Loucy (cell line): ENCODE data around the gene CLASP1.

Experiments used
- H2AFZ ChIP-seq: fragments of 200-600 bp; sonication (generic); 2 replicates; pipeline ENCODE4 v1.6.0; 2016; ENCODE audit warnings: antibody characterized with exemption, mild to moderate bottlenecking, low read length, moderate library complexity
- H3F3A ChIP-seq: fragments of 200-600 bp; 2 replicates; pipeline ENCODE4 v1.6.0; 2016; ENCODE audit warnings: antibody characterized with exemption, low read depth, mild to moderate bottlenecking
- H3K27me3 ChIP-seq: fragments of 200-600 bp; sonication (generic); 2 replicates; pipeline ENCODE4 v1.6.1; 2014; ENCODE audit warnings: low read length, mild to moderate bottlenecking; ENCODE audit not compliant: insufficient read depth, poor library complexity, severe bottlenecking
- H3K36me3 ChIP-seq: fragments of 200-600 bp; sonication (generic); 2 replicates; pipeline ENCODE4 v1.6.1; 2016; ENCODE audit warnings: low read length; ENCODE audit not compliant: insufficient read depth
- H3K4me1 ChIP-seq: fragments of 200-600 bp; sonication (generic); 2 replicates; pipeline ENCODE4 v1.5.1; 2014; ENCODE audit warnings: low read length, mild to moderate bottlenecking; ENCODE audit not compliant: insufficient read depth, poor library complexity, severe bottlenecking
- H3K4me2 ChIP-seq: fragments of 200-600 bp; sonication (generic); 2 replicates; pipeline ENCODE4 v1.6.0; 2014; ENCODE audit warnings: antibody characterized with exemption, low read length, low read depth, mild to moderate bottlenecking; ENCODE audit not compliant: poor library complexity, severe bottlenecking
- H3K4me3 ChIP-seq: fragments of 200-600 bp; sonication (generic); 2 replicates; pipeline ENCODE4 v1.5.1; 2014; ENCODE audit warnings: low read length, mild to moderate bottlenecking, mixed read lengths; ENCODE audit not compliant: poor library complexity, severe bottlenecking
- H3K79me2 ChIP-seq: fragments of 200-600 bp; sonication (generic); 2 replicates; pipeline ENCODE4 v1.6.1; 2014; ENCODE audit warnings: low read length; ENCODE audit not compliant: insufficient read depth
- H3K9ac ChIP-seq: fragments of 200-600 bp; sonication (generic); 2 replicates; pipeline ENCODE4 v1.6.0; 2014; ENCODE audit warnings: mild to moderate bottlenecking, low read depth, low read length, moderate library complexity; ENCODE audit not compliant: poor library complexity, severe bottlenecking
- H3K9me2 ChIP-seq: fragments of 200-600 bp; sonication (generic); replicated peaks from 2 replicates; pipeline ENCODE4 v1.6.1; 2016; ENCODE audit warnings: low read depth, low read length, mixed read lengths
- H3K9me3 ChIP-seq: fragments of 200-600 bp; sonication (generic); 2 replicates; pipeline ENCODE4 v1.6.1; 2014; ENCODE audit warnings: mild to moderate bottlenecking, antibody characterized with exemption, low read length, low read depth; ENCODE audit not compliant: insufficient read depth
- H4K20me1 ChIP-seq: fragments of 200-600 bp; sonication (generic); 2 replicates; pipeline ENCODE4 v1.6.0; 2014; ENCODE audit warnings: antibody characterized with exemption, low read length, mild to moderate bottlenecking; ENCODE audit not compliant: insufficient read depth, poor library complexity, severe bottlenecking
- EZH2phosphoT487 ChIP-seq: fragments of 200-600 bp; IDR thresholded peaks from 2 replicates; pipeline ENCODE4 v1.6.1; 2018; ENCODE audit warnings: antibody characterized with exemption, mild to moderate bottlenecking, moderate library complexity, borderline replicate concordance
- TF ChIP-seq, protein P1 (sequence below): fragments of 200-600 bp; sonication (generic); conservative IDR thresholded peaks from 2 replicates; pipeline ENCODE4 v1.5.1; 2014; ENCODE audit warnings: mild to moderate bottlenecking, antibody characterized with exemption, low read length

Gene CLASP1

DNA sequence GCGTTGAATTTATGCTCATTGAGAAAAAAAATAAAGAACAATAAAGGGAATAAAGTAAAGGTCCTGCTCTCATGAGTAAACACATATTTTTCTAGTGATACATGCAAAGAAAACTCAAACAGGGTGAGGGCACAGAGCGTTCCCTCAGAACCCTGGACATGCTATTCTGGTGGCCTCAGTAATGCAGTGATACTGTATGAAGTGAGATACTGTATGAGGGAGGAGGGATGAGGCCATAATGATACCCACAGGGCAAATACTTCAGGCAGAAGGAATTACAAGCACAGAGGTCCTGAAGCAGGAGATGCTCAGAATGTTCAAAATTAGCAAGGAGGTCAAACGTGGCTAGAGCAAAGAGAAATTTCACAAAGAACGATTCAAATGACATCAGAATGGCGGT, 147.0 kb downstream of the CLASP1 start:
- no peak overlapping the region for H3K4me3 ChIP-seq
- peaks cover 65% of the 10 kb centered on the region for H3K36me3 ChIP-seq

DNA sequence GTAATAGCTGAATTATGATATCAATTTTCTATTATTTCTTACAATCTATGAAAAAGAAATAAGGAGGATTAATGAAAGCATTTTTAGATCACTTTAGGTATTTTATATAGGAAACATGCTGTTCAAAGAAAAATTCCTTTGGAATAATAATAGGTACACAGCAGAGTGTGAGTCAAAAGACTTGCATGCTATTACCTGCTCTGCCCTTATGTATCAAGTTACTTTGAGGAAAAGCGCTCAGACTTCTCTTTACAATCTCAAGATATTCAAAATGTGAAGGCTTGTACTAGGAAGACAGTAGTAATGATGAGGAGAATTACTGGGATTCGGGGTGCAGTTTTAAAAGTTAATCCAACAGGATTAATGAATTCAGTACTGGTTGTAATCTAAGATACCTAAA, 147.7 kb downstream of the CLASP1 start:
- no peaks in the 10 kb centered on the region for H3K4me1 ChIP-seq
- peaks cover 22% of the 10 kb centered on the region; the same call in 1 of the 2 replicates for H3K79me2 ChIP-seq
- TF ChIP-seq EZH2phosphoT487, result no peak
- TF ChIP-seq, protein P1, sequence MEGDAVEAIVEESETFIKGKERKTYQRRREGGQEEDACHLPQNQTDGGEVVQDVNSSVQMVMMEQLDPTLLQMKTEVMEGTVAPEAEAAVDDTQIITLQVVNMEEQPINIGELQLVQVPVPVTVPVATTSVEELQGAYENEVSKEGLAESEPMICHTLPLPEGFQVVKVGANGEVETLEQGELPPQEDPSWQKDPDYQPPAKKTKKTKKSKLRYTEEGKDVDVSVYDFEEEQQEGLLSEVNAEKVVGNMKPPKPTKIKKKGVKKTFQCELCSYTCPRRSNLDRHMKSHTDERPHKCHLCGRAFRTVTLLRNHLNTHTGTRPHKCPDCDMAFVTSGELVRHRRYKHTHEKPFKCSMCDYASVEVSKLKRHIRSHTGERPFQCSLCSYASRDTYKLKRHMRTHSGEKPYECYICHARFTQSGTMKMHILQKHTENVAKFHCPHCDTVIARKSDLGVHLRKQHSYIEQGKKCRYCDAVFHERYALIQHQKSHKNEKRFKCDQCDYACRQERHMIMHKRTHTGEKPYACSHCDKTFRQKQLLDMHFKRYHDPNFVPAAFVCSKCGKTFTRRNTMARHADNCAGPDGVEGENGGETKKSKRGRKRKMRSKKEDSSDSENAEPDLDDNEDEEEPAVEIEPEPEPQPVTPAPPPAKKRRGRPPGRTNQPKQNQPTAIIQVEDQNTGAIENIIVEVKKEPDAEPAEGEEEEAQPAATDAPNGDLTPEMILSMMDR, result no peak
- H3K36me3 ChIP-seq, result peaks cover 69% of the 10 kb centered on the region
- no peaks in the 10 kb centered on the region for H3K9me2 ChIP-seq
- H3K4me3 ChIP-seq, result no peak overlapping the region
- H3K9me3 ChIP-seq, result peaks cover 4% of the 10 kb centered on the region; the same call in 1 of the 2 replicates
- no peak overlapping the region for H2AFZ ChIP-seq
- no peak overlapping the region for H3K4me2 ChIP-seq
- peaks cover 6% of the 10 kb centered on the region for H4K20me1 ChIP-seq
- H3K27me3 ChIP-seq, result no peaks in the 10 kb centered on the region
- H3F3A ChIP-seq, result no peaks in the 10 kb centered on the region
- no peak overlapping the region for H3K9ac ChIP-seq

More for the DNA sequence above, 147.0 kb downstream of the CLASP1 start:
- Histone ChIP-seq H3K9me2 (no peaks in the 10 kb centered on the region), H3F3A (no peaks in the 10 kb centered on the region), H4K20me1 (peaks cover 6% of the 10 kb centered on the region), H3K4me2 (no peak overlapping the region), H3K9me3 (peaks cover 4% of the 10 kb centered on the region; the same call in 1 of the 2 replicates), H2AFZ (no peak overlapping the region), H3K4me1 (no peaks in the 10 kb centered on the region), H3K9ac (no peak overlapping the region), H3K27me3 (no peaks in the 10 kb centered on the region), H3K79me2 (peaks cover 28% of the 10 kb centered on the region; the same call in 1 of the 2 replicates)
- TF ChIP-seq, protein P1, result no peak
- TF ChIP-seq EZH2phosphoT487, result no peak

DNA sequence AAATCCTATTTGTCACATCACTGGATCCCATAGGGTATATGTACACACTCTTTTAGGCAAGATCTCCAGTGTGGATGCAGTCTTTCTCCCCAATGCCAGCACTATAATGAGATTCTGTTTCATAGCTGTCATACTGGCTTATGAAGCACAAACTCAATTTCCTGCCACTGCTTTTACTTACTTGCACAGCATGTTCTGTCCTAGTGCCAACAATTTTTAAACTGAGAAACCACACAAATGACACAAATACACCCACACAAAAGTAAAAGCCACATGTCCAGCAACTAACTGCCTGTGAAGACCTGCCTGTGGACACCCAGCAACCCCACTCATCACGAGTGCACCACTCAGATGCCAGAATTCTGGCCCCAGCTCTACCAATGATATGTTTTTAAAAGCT, 148.2 kb downstream of the CLASP1 start:
- TF ChIP-seq, protein P1, result no peak
- TF ChIP-seq EZH2phosphoT487, result no peak
- H3K79me2 ChIP-seq, result peaks cover 16% of the 10 kb centered on the region; the same call in 1 of the 2 replicates
- H3K9ac ChIP-seq, result no peak overlapping the region
- H3K4me1 ChIP-seq, result no peaks in the 10 kb centered on the region
- no peaks in the 10 kb centered on the region for H3K27me3 ChIP-seq
- no peaks in the 10 kb centered on the region for H3K9me2 ChIP-seq
- peaks cover 4% of the 10 kb centered on the region; the same call in 1 of the 2 replicates for H3K9me3 ChIP-seq
- peaks cover 9% of the 10 kb centered on the region for H4K20me1 ChIP-seq
- H3K4me3 ChIP-seq, result no peak overlapping the region
- H3K36me3 ChIP-seq, result peaks cover 70% of the 10 kb centered on the region
- H3K4me2 ChIP-seq, result no peak overlapping the region
- H2AFZ ChIP-seq, result no peak overlapping the region
- no peaks in the 10 kb centered on the region for H3F3A ChIP-seq
